Testis (tissue), 3 donors: ENCODE data around the gene CBFA2T2. TPM values are rescaled to one million over a fixed set of nuclear protein-coding genes. Genes with fewer than 3 reads are reported as not detected.
"Not testable (repeated sequence)": the region's sequence is repeated elsewhere in the genome, so short reads cannot be mapped to it uniquely, and the experiment has no call there.

Source experiments
- DNase-seq: peaks from one replicate; pipeline ENCODE4 v3.0.0-alpha.2; 2019
- H3K27ac ChIP-seq, 2 donors: fragments of 200-600 bp; sonication (generic); one replicate each; pipeline ENCODE4 v1.5.1; 2019
- H3K27me3 ChIP-seq: fragments of 200-600 bp; sonication (generic); one replicate; pipeline ENCODE4 v1.5.1; 2019
- H3K36me3 ChIP-seq: fragments of 200-600 bp; sonication (generic); one replicate; pipeline ENCODE4 v1.5.1; 2017; ENCODE audit warnings: low read depth; ENCODE audit errors: missing control alignments
- H3K4me1 ChIP-seq: fragments of 200-600 bp; sonication (generic); one replicate; pipeline ENCODE4 v1.5.1; 2019
- H3K4me3 ChIP-seq, 2 donors: fragments of 200-600 bp; sonication (generic); one replicate each; pipeline ENCODE4 v1.5.1; 2017 to 2019
- H3K9me3 ChIP-seq: fragments of 200-600 bp; sonication (generic); one replicate; pipeline ENCODE4 v1.5.1; 2017
- CTCF ChIP-seq, 3 experiments: fragments of 450-650 bp in 2 of 3; fragments of 200-600 bp in 1 of 3; sonication (generic) in 1 of 3; IDR thresholded peaks; one replicate each; pipeline ENCODE4 v1.5.1; 2016 to 2019; ENCODE audit warnings: antibody characterized with exemption in 3 of 3, mild to moderate bottlenecking in 2 of 3, moderate library complexity in 1 of 3
- POLR2A ChIP-seq: fragments of 450-650 bp; IDR thresholded peaks from one replicate; pipeline ENCODE4 v1.6.1; 2017; ENCODE audit warnings: antibody characterized with exemption, mild to moderate bottlenecking, moderate library complexity
- WGBS, 2 donors: methylation state at CpG; one replicate each; pipeline ENCODE4 v1.1.5; 2018; 5-methylcytosine and 5-hydroxymethylcytosine counted together
- intact Hi-C: fragments of 100-400 bp; cut with DNase I; formaldehyde crosslinking; loops from one replicate; pipeline ENCODE4 v1.15.1; 2023; ENCODE audit warnings: low total_unique reads
- polyA plus RNA-seq: library from polyadenylated mRNA; stranded (reverse); fragments of 350-450 nt; fragmentation: Illumina TruSeq; extraction: RNeasy Lipid Tissue Mini Kit (QIAGEN cat#74804); gene quantifications from one replicate; pipeline ENCODE4 v1.2.3, GENCODE V29; 2014; ENCODE audit warnings: low read depth, low replicate concordance; ENCODE audit not compliant: insufficient read depth
- total RNA-seq, 2 donors: library from RNA; depleted of rRNA; stranded (reverse); fragments of >200 nt; gene quantifications; one replicate each; pipeline ENCODE4 v1.2.3, GENCODE V29; 2016

Gene CBFA2T2
- total and polyA plus RNA-seq, 3 donors from 2014 or later = 25.2 to 39.2 (median 33.1) TPM

DNA sequence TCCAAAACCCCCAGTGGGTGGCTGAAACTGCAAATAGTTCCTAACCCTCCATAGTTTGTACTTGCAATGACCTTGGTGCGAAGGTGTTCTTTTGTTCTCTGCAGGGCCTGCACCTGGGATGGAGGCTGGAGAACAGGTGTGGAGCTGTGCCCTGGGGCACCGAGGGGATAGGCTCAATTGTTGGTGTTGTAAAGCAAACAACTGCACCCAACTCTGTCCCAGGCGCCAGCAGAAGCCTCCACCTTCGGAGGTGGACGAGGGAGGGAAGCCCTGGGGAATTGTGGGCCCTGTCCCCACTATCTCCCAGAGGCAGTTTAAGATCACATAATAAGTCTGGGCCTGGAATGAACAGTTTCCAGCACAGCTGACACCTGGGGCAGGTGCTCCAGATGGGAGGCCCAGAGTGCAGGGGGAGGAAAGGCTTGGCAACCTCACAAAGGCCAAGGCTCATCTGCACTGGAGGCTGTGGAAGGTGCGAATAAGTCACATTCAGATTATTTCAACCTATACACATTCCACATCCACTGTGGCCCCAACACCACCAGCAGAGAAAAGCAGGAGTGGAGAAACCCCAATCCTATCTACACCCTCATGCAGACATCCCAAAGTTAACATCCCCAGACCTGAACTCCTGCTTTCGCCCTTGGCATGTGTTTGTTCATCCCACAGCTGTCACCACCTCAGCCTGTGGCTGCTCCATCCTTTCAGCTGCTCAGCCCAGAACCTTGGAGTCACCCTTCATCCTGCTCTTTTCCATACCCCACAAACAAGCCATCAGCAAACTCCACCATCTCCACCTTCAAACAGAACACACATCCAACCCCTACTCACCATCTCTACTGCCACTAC is 12.3 kb upstream of the CBFA2T2 start:
- Histone ChIP-seq H3K27ac (no peak overlapping the region), H3K36me3 (no peaks in the 10 kb centered on the region), H3K4me3 (no peak overlapping the region), H3K27me3 (no peaks in the 10 kb centered on the region), H3K4me1 (no peaks in the 10 kb centered on the region), H3K9me3 (no peaks in the 10 kb centered on the region)
- 88 to 91% methylated on average over 6 to 7 of the region's 7 CpGs for WGBS, 2 donors
- no peak for DNase-seq
- no peak for TF ChIP-seq POLR2A
- no peak for TF ChIP-seq CTCF (IDR thresholded peaks at IDR 0.05)
- intact Hi-C loops = no loop called here

GRCh38 chr20:33480048-33480447 is 9.8 kb upstream of the CBFA2T2 start:
- WGBS, 2 donors = 91 to 92% methylated on average over 5 of the region's 5 CpGs
- H3K9me3 ChIP-seq = no peaks in the 10 kb centered on the region
- no peaks in the 10 kb centered on the region for H3K27me3 ChIP-seq
- intact Hi-C loops = no loop called here
- no peak overlapping the region for H3K4me3 ChIP-seq
- no peaks in the 10 kb centered on the region for H3K36me3 ChIP-seq
- no peak for DNase-seq
- H3K27ac ChIP-seq = no peak overlapping the region
- no peaks in the 10 kb centered on the region for H3K4me1 ChIP-seq
- no peak for TF ChIP-seq CTCF (IDR thresholded peaks at IDR 0.05)
- no peak for TF ChIP-seq POLR2A

DNA sequence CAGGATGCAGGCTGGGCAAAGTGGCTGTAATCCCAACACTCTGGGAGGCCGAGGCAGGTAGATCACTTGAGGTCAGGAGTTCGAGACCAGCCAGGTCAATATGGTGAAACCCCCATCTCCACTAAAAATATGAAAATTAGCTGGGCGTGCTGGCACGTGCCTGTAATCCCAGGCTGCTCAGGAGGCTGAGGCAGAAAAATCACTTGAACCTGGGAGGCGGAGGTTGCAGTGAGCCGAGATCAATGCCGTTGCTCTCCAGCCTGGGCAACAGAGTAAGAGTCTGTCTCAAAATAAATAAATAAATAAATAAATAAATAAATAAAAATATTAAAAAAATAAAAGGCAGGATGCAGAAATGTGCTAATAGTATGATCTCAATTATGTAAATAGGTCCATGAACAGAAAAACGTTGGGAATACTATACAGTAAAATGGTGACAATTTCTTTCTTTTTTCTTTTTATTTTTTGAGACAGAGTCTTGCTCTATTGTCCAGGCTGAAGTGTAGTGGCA is 8.4 kb upstream of the CBFA2T2 start:
- 93 to 94% methylated on average over 7 to 8 of the region's 8 CpGs for WGBS, 2 donors
- TF ChIP-seq POLR2A = no peak
- Histone ChIP-seq H3K27ac (no peak overlapping the region), H3K27me3 (no peaks in the 10 kb centered on the region), H3K4me3 (no peak overlapping the region), H3K9me3 (no peaks in the 10 kb centered on the region), H3K36me3 (no peaks in the 10 kb centered on the region), H3K4me1 (no peaks in the 10 kb centered on the region)
- intact Hi-C loops = no loop called here
- no peak for DNase-seq

DNA sequence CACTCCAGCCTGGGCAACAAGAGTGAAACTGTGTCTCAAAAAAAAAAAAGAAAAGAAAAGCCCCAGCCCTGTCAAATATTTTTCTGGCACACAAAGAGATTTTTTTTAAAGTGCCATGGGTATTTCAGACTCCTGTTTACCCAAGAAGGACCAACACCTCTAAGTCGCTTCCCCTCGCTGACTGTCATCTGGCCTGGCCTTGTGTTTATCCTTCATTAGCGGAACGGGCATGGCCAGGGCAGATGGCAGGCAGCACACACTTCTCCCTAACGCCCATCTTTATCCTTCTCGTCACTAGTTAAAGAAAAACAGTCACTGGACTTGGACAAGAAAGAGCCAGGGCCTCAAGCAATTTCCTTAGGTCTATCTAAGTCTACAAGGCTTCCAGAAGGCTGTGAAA is 7.3 kb upstream of the CBFA2T2 start:
- no peak overlapping the region for H3K4me3 ChIP-seq
- intact Hi-C loops = no loop called here
- 81 to 83% methylated on average over 6 of the region's 6 CpGs for WGBS, 2 donors
- no peak overlapping the region for H3K27ac ChIP-seq
- no peaks in the 10 kb centered on the region for H3K9me3 ChIP-seq
- H3K4me1 ChIP-seq = no peaks in the 10 kb centered on the region
- TF ChIP-seq CTCF (IDR thresholded peaks at IDR 0.05) (no peak), POLR2A (no peak)
- no peaks in the 10 kb centered on the region for H3K36me3 ChIP-seq
- no peak for DNase-seq
- H3K27me3 ChIP-seq = no peaks in the 10 kb centered on the region

- intact Hi-C loops, H3K36me3 ChIP-seq, H3K27ac ChIP-seq, H3K4me1 ChIP-seq, H3K4me3 ChIP-seq, H3K9me3 ChIP-seq, H3K27me3 ChIP-seq, DNase-seq: not testable (repeated sequence)
- 91 to 94% methylated on average over 5 of the region's 5 CpGs for WGBS, 2 donors
These were observed 6.7 kb upstream of the CBFA2T2 start for GRCh38 chr20:33483186-33483585.

DNA sequence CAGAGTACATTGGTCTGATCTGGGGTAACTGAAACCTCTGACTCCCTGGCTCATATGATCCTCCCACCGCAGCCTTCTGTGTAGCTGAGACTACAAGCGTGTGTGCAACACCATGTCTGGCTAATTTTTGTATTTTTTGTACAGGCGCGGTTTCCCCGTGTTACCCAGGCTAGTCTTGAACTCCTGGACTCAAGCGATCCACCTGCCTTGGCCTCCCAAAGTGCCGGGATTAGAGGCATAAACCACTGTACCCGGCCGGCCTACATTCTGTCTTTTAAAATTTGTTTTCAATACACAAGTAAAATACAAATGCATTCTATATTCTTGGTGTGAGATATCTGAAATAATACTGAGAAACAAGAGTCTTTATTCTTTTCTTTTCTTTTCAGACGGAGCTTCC is 1.7 kb upstream of the CBFA2T2 start:
- H3K36me3 ChIP-seq = no peaks in the 10 kb centered on the region
- peaks cover 14% of the 10 kb centered on the region for H3K4me1 ChIP-seq
- H3K27ac ChIP-seq = no peak overlapping the region
- 76 to 78% methylated on average over 10 of the region's 10 CpGs for WGBS, 2 donors
- no peaks in the 10 kb centered on the region for H3K27me3 ChIP-seq
- DNase-seq = no peak
- no peaks in the 10 kb centered on the region for H3K9me3 ChIP-seq
- H3K4me3 ChIP-seq = no peak overlapping the region
- TF ChIP-seq CTCF (IDR thresholded peaks at IDR 0.05) = no peak
- TF ChIP-seq POLR2A = no peak
- intact Hi-C loops = no loop called here

DNA sequence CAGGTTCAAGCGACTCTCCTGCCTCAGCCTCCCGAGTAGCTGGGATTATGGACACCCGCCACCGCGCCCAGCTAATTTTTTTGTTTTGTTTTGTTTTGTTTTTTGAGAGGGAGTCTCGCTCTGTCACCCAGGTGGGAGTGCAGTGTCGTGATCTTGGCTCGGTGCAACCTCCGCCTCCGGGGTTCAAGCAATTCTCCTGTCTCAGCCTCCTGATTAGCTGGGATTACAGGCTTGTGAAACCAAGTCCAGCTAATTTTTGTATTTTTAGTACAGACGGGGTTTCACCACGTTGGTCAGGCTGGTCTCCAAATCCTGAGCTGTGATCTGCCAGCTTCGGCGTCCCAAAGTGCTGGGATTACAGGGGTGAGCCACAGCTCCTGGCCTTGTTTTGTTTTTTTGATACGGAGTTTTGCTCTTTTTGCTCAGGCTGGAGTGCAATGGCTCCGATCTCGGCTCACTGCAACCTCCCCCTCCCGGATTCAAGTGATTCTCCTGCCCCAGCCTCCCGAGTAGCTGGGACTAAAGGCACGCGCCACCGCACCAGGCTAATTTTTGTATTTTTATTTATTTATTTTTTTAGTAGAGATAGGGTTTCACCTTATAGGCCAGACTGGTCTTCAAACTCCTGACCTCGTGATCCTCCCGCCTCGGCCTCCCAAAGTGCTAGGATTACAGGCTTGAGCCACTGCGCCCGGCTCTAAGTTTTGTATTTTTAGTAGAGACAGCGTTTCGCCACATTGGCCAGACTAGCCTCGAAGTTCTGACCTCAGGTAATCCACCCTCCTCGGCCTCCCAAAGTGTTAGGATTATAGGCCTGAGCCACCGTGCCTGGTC is 1.0 kb upstream of the CBFA2T2 start:
- H3K9me3 ChIP-seq, H3K36me3 ChIP-seq, H3K27me3 ChIP-seq, DNase-seq, intact Hi-C loops: not testable (repeated sequence)
- WGBS, 2 donors = 70 to 75% methylated on average over 32 of the region's 32 CpGs
- H3K27ac ChIP-seq = peak overlapping the region; percentile 92 to 95
- H3K4me1 ChIP-seq = peaks cover 14% of the 10 kb centered on the region
- H3K4me3 ChIP-seq = peak overlapping the region; percentile 70 to 95
